H9 (cell line): ENCODE measurements around the gene SIT1. TPM values are rescaled to one million over a fixed set of nuclear protein-coding genes. Genes with fewer than 3 reads are reported as not detected.

Experiments
- DNase-seq: peaks from one replicate; pipeline ENCODE4 v3.0.0-alpha.2; 2017
- H2AFZ ChIP-seq: one replicate; pipeline ENCODE4 v1.6.1; 2013; ENCODE audit warnings: mild to moderate bottlenecking, low read length, control low read depth, moderate library complexity
- H2AK5ac ChIP-seq: 2 replicates; pipeline ENCODE4 v1.6.1; 2013; ENCODE audit warnings: low read length, control low read depth, mixed read lengths; ENCODE audit not compliant: insufficient read length
- H2BK120ac ChIP-seq: one replicate; pipeline ENCODE4 v1.6.1; 2013; ENCODE audit warnings: low read depth, mild to moderate bottlenecking, low read length, control low read depth, inconsistent platforms; ENCODE audit not compliant: poor library complexity, severe bottlenecking
- H2BK12ac ChIP-seq: 2 replicates; pipeline ENCODE4 v1.6.1; 2013; ENCODE audit warnings: low read length, control low read depth, mixed read lengths, low read depth; ENCODE audit not compliant: insufficient read length
- H2BK15ac ChIP-seq: 2 replicates; pipeline ENCODE4 v1.6.1; 2013; ENCODE audit warnings: low read depth, low read length, control low read depth
- H2BK20ac ChIP-seq: one replicate; pipeline ENCODE4 v1.6.1; 2013; ENCODE audit warnings: low read depth, mild to moderate bottlenecking, low read length, control low read depth, inconsistent platforms; ENCODE audit not compliant: poor library complexity, severe bottlenecking
- H2BK5ac ChIP-seq: 2 replicates; pipeline ENCODE4 v1.6.1; 2013; ENCODE audit warnings: low read length, control low read depth, mixed read lengths; ENCODE audit not compliant: insufficient read length
- H3K14ac ChIP-seq: 2 replicates; pipeline ENCODE4 v1.6.1; 2013; ENCODE audit warnings: low read length, control low read depth; ENCODE audit not compliant: insufficient read depth
- H3K18ac ChIP-seq: 2 replicates; pipeline ENCODE4 v1.6.1; 2013; ENCODE audit warnings: low read depth, mild to moderate bottlenecking, mixed read lengths, low read length, control low read depth; ENCODE audit not compliant: insufficient read length
- H3K23ac ChIP-seq: 2 replicates; pipeline ENCODE4 v1.6.1; 2013; ENCODE audit warnings: low read length, control low read depth, mixed read lengths, low read depth; ENCODE audit not compliant: insufficient read length
- H3K23me2 ChIP-seq: 2 replicates; pipeline ENCODE4 v1.6.1; 2013; ENCODE audit warnings: low read depth, mild to moderate bottlenecking, mixed read lengths, low read length, control low read depth; ENCODE audit not compliant: insufficient read length, poor library complexity, severe bottlenecking
- H3K27ac ChIP-seq: 2 replicates; pipeline ENCODE4 v1.5.1; 2013; ENCODE audit warnings: low read length, control low read depth, mixed read lengths, low read depth; ENCODE audit not compliant: insufficient read length
- H3K27me3 ChIP-seq: 2 replicates; pipeline ENCODE4 v1.6.1; 2013; ENCODE audit warnings: low read length, control low read depth, inconsistent platforms; ENCODE audit not compliant: insufficient read depth
- H3K4ac ChIP-seq: 2 replicates; pipeline ENCODE4 v1.6.1; 2013; ENCODE audit warnings: low read depth, mild to moderate bottlenecking, control low read depth, inconsistent platforms, low read length, moderate library complexity
- H3K4me1 ChIP-seq: 2 replicates; pipeline ENCODE4 v1.6.1; 2013; ENCODE audit warnings: low read length, control low read depth, inconsistent platforms; ENCODE audit not compliant: insufficient read depth
- H3K4me2 ChIP-seq: 2 replicates; pipeline ENCODE4 v1.6.1; 2013; ENCODE audit warnings: low read length, control low read depth, mixed read lengths; ENCODE audit not compliant: insufficient read length, insufficient read depth
- H3K56ac ChIP-seq: 2 replicates; pipeline ENCODE4 v1.6.1; 2013; ENCODE audit warnings: low read depth, mild to moderate bottlenecking, mixed read lengths, low read length, control low read depth; ENCODE audit not compliant: insufficient read length
- H3K79me1 ChIP-seq: 2 replicates; pipeline ENCODE4 v1.6.1; 2013; ENCODE audit warnings: low read depth, mild to moderate bottlenecking, moderate library complexity, low read length, control low read depth, inconsistent platforms; ENCODE audit not compliant: insufficient read depth, poor library complexity, severe bottlenecking
- H3K79me2 ChIP-seq: 2 replicates; pipeline ENCODE4 v1.6.1; 2013; ENCODE audit warnings: low read length, control low read depth, inconsistent platforms; ENCODE audit not compliant: insufficient read depth
- H3K9ac ChIP-seq: 2 replicates; pipeline ENCODE4 v1.6.1; 2013; ENCODE audit warnings: low read length, control low read depth, mixed read lengths; ENCODE audit not compliant: insufficient read length; ENCODE audit errors: extremely low read depth
- H3K9me3 ChIP-seq: one replicate; pipeline ENCODE4 v1.6.1; 2013; ENCODE audit warnings: low read depth, low read length, inconsistent platforms; ENCODE audit not compliant: control insufficient read depth
- H3T11ph ChIP-seq: one replicate; pipeline ENCODE4 v1.6.1; 2013; ENCODE audit warnings: mild to moderate bottlenecking, low read length, control low read depth, inconsistent platforms
- H4K20me1 ChIP-seq: one replicate; pipeline ENCODE4 v1.6.1; 2013; ENCODE audit not compliant: control insufficient read depth, insufficient read length, insufficient read depth
- H4K5ac ChIP-seq: 2 replicates; pipeline ENCODE4 v1.6.1; 2013; ENCODE audit warnings: low read depth, mild to moderate bottlenecking, mixed read lengths, low read length, control low read depth; ENCODE audit not compliant: insufficient read length
- H4K8ac ChIP-seq: replicated peaks from 2 replicates; pipeline ENCODE4 v1.6.1; 2013; ENCODE audit warnings: low read length, control low read depth, mixed read lengths, low read depth; ENCODE audit not compliant: insufficient read length
- H4K91ac ChIP-seq: 2 replicates; pipeline ENCODE4 v1.6.1; 2013; ENCODE audit warnings: low read depth, mild to moderate bottlenecking, moderate library complexity, mixed read lengths, low read length, control low read depth; ENCODE audit not compliant: insufficient read length
- H3K27ac Mint-ChIP-seq, 3 experiments: 2 replicates in 2 of 3; 3 replicates in 1 of 3; pipeline ENCODE4 v1.8.0; 2020 to 2021; ENCODE audit warnings: mixed read lengths in 3 of 3, mild to moderate bottlenecking in 1 of 3, moderate library complexity in 1 of 3
- H3K27me3 Mint-ChIP-seq: 2 replicates; pipeline ENCODE4 v1.8.0; 2021; ENCODE audit warnings: low read depth, mild to moderate bottlenecking, moderate library complexity, mixed read lengths
- H3K36me3 Mint-ChIP-seq, 3 experiments: 2 replicates in 2 of 3; 3 replicates in 1 of 3; pipeline ENCODE4 v1.8.0; 2020 to 2021; ENCODE audit warnings: low read depth in 3 of 3, mixed read lengths in 3 of 3; ENCODE audit not compliant: insufficient read depth in 1 of 3
- H3K4me1 Mint-ChIP-seq, 2 experiments: 2 replicates each; pipeline ENCODE4 v1.8.0; 2020; ENCODE audit warnings: mixed read lengths in 2 of 2
- H3K4me3 Mint-ChIP-seq, 2 experiments: 2 replicates in 1 of 2; 3 replicates in 1 of 2; pipeline ENCODE4 v1.8.0; 2020 to 2021; ENCODE audit warnings: mild to moderate bottlenecking in 2 of 2, mixed read lengths in 2 of 2, moderate library complexity in 1 of 2
- H3K9me3 Mint-ChIP-seq, 2 experiments: 2 replicates in 1 of 2; 3 replicates in 1 of 2; pipeline ENCODE4 v1.8.0; 2020; ENCODE audit warnings: mild to moderate bottlenecking in 2 of 2, mixed read lengths in 2 of 2, moderate library complexity in 1 of 2
- WGBS: extraction: QIAGEN DNeasy Blood & Tissue Kit; methylation state at CpG from one replicate; pipeline ENCODE4 v1.1.7; 2013; ENCODE audit warnings: missing lambda C conversion rate, low lambda C conversion rate, mixed read lengths; ENCODE audit not compliant: insufficient read length; ENCODE audit errors: extremely low coverage; 5-methylcytosine and 5-hydroxymethylcytosine counted together
- total RNA-seq: library from RNA; stranded (reverse); gene quantifications from 2 replicates; pipeline ENCODE4 v1.2.1, GENCODE V29; 2021
- TF ChIP-seq, protein P1 (sequence below): fragments of 200-600 bp; sonication (generic); conservative IDR thresholded peaks from 3 replicates; pipeline ENCODE4 v1.8.0; 2021; ENCODE audit warnings: antibody characterized with exemption, mild to moderate bottlenecking

Gene SIT1
- total RNA-seq, 1 experiment from 2014 or later: 1.6 TPM

DNA sequence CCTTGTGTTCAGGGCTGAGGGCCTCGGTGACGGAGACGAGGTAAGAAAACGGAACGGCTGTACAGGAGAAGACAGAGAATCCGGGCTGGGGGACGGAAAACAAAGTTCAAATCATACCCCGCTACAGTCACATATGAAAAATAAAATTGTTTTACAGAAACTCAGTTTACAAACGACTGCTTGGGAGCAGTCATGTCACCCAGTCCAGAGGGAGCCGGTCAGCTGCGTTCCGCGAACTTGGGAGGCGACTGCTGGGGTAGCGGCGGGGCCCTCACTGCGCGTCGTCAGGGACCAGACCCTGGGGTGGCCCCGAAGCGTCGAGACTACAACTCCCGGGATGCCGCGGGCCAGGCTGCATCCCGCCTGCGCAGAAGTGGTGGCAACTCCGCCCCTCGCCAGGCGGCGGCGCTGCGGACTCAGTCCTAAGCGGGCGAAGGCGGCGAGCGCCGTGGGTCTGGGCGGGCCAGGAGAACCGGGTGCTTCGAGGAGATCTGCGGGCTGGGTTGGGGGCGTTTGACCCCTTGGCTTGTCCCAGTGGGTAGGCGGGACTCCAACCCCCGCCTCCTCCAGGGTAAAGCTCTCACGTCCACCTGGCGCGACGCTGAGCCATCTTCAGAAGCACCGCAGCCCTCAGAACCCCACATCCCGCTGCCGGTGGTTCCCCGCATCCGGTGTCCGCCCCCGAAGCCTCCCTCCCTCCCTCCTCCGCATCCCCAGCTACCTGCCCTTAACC, 4.0 kb downstream of the SIT1 start:
- Histone ChIP-seq H3K23ac (no peak overlapping the region), H3K4me1 (peaks cover 3% of the 10 kb centered on the region; the same call in 1 of the 2 replicates), H3K79me1 (no peaks in the 10 kb centered on the region), H3K18ac (no peak overlapping the region), H3K9me3 (no peaks in the 10 kb centered on the region), H3K23me2 (no peaks in the 10 kb centered on the region), H2BK15ac (no peak overlapping the region), H2BK12ac (no peak overlapping the region), H3K79me2 (no peaks in the 10 kb centered on the region), H4K91ac (no peak overlapping the region), H3K9ac (peak overlapping the region; percentile 5), H4K20me1 (no peaks in the 10 kb centered on the region), H2BK5ac (no peak overlapping the region), H3T11ph (no peak overlapping the region), H4K8ac (no peak overlapping the region), H3K56ac (no peak overlapping the region), H2BK120ac (no peak overlapping the region), H3K4me2 (peak overlapping the region; percentile 86), H3K27ac (no peak overlapping the region), H2AK5ac (no peak overlapping the region), H2AFZ (peak overlapping the region; percentile 14), H3K14ac (no peak overlapping the region), H4K5ac (no peak overlapping the region), H3K4ac (no peak overlapping the region), H3K27me3 (0 out of 2 replicates have a peak, but pooled peaks cover 2% of the 10 kb centered on the region), H2BK20ac (no peak overlapping the region)
- Mint-ChIP-seq H3K4me3 (peak overlapping the region; percentile 85 to 96), H3K27ac (peak overlapping the region; percentile 92 to 95 (median 94); a peak in 6 of 7 replicates), H3K27me3 (peaks cover 5% of the 10 kb centered on the region), H3K36me3 (peaks cover 0 to under 1% (median under 1%) of the 10 kb centered on the region in 3 experiments; a peak in 2 of 7 replicates), H3K9me3 (0 out of 5 replicates have a peak, but pooled peaks cover 0 to under 1% of the 10 kb centered on the region in 2 experiments), H3K4me1 (peaks cover 27 to 33% of the 10 kb centered on the region in 2 experiments)
- TF ChIP-seq, protein P1, sequence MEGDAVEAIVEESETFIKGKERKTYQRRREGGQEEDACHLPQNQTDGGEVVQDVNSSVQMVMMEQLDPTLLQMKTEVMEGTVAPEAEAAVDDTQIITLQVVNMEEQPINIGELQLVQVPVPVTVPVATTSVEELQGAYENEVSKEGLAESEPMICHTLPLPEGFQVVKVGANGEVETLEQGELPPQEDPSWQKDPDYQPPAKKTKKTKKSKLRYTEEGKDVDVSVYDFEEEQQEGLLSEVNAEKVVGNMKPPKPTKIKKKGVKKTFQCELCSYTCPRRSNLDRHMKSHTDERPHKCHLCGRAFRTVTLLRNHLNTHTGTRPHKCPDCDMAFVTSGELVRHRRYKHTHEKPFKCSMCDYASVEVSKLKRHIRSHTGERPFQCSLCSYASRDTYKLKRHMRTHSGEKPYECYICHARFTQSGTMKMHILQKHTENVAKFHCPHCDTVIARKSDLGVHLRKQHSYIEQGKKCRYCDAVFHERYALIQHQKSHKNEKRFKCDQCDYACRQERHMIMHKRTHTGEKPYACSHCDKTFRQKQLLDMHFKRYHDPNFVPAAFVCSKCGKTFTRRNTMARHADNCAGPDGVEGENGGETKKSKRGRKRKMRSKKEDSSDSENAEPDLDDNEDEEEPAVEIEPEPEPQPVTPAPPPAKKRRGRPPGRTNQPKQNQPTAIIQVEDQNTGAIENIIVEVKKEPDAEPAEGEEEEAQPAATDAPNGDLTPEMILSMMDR: peak; percentile 89
- no CpG with 5 or more reads among the region's 58 CpGs for WGBS
- peak; percentile 92 for DNase-seq
